ENCODE results near the gene SHISA9. TPM values are rescaled to one million over a fixed set of nuclear protein-coding genes. Genes with fewer than 3 reads are reported as not detected.

SHISA9 gene
- total RNA-seq, 1 experiment from 2014 or later, result 0.29 TPM

- no TSS peak for BruUV-seq (replicated peaks)
- H3K27ac Mint-ChIP-seq (ENCODE audit: unreplicated experiment), result no peak overlapping the region
- ChIA-PET CTCF (no interaction called here), POLR2A (no interaction called here)
- no peaks in the 10 kb centered on the region for H3K9me3 Mint-ChIP-seq (ENCODE audit: unreplicated experiment)
- H3K27me3 ChIP-seq (replicated peaks; ENCODE audit: control insufficient read depth, insufficient read depth, low read length), result no peaks in the 10 kb centered on the region
- no peaks in the 10 kb centered on the region for H3K36me3 Mint-ChIP-seq (ENCODE audit: insufficient read depth, unreplicated experiment)
- H3K4me1 Mint-ChIP-seq (ENCODE audit: low read depth, unreplicated experiment), result no peaks in the 10 kb centered on the region
- no peaks in the 10 kb centered on the region for H3K9me3 ChIP-seq
- H3K27me3 Mint-ChIP-seq (ENCODE audit: insufficient read depth, unreplicated experiment), result peaks cover 8% of the 10 kb centered on the region
- TF ChIP-seq CTCF (IDR thresholded peaks at IDR 0.05; ENCODE audit: insufficient read depth in 1 of 2, low read depth in 1 of 2, low read length in 1 of 2, severe bottlenecking in 1 of 2, unreplicated experiment in 1 of 2), result no peak
- H3K4me3 ChIP-seq (ENCODE audit: low read depth, low read length), result no peak overlapping the region
- H3K36me3 ChIP-seq (ENCODE audit: control insufficient read depth, insufficient read depth, low read length), result no peaks in the 10 kb centered on the region
- intact Hi-C loops (cut with micrococcal nuclease; ENCODE audit: unreplicated experiment), result no loop called here
- H3K4me3 Mint-ChIP-seq (ENCODE audit: unreplicated experiment), result no peak overlapping the region
- no peaks in the 10 kb centered on the region for H3K4me1 ChIP-seq
- DNase-seq, result no peak
These were observed 29.6 kb upstream of the SHISA9 start for GRCh38 chr16:12871784-12872183.

- no peaks in the 10 kb centered on the region for H3K9me3 ChIP-seq
- H3K27ac Mint-ChIP-seq (ENCODE audit: unreplicated experiment), result no peak overlapping the region
- BruUV-seq (replicated peaks), result no TSS peak
- H3K27me3 ChIP-seq (replicated peaks; ENCODE audit: control insufficient read depth, insufficient read depth, low read length), result no peaks in the 10 kb centered on the region
- no peaks in the 10 kb centered on the region for H3K4me1 ChIP-seq
- intact Hi-C loops (cut with micrococcal nuclease; ENCODE audit: unreplicated experiment), result no loop called here
- H3K4me3 Mint-ChIP-seq (ENCODE audit: unreplicated experiment), result no peak overlapping the region
- no peaks in the 10 kb centered on the region for H3K36me3 ChIP-seq (ENCODE audit: control insufficient read depth, insufficient read depth, low read length)
- H3K4me1 Mint-ChIP-seq (ENCODE audit: low read depth, unreplicated experiment), result no peaks in the 10 kb centered on the region
- no peak for TF ChIP-seq CTCF (IDR thresholded peaks at IDR 0.05; ENCODE audit: insufficient read depth in 1 of 2, low read depth in 1 of 2, low read length in 1 of 2, severe bottlenecking in 1 of 2, unreplicated experiment in 1 of 2)
- H3K27me3 Mint-ChIP-seq (ENCODE audit: insufficient read depth, unreplicated experiment), result peaks cover 6% of the 10 kb centered on the region
- H3K36me3 Mint-ChIP-seq (ENCODE audit: insufficient read depth, unreplicated experiment), result no peaks in the 10 kb centered on the region
- no peaks in the 10 kb centered on the region for H3K9me3 Mint-ChIP-seq (ENCODE audit: unreplicated experiment)
- CTCF ChIA-PET, result no interaction called here
- no peak for DNase-seq
- POLR2A ChIA-PET, result no interaction called here
- H3K4me3 ChIP-seq (ENCODE audit: low read depth, low read length), result no peak overlapping the region
These were observed 27.2 kb upstream of the SHISA9 start for GRCh38 chr16:12874186-12874585.

GRCh38 chr16:12876778-12877177, 24.6 kb upstream of the SHISA9 start:
- peaks cover 3% of the 10 kb centered on the region for H3K27me3 Mint-ChIP-seq (ENCODE audit: insufficient read depth, unreplicated experiment)
- Histone ChIP-seq H3K9me3 (no peaks in the 10 kb centered on the region), H3K36me3 (ENCODE audit: control insufficient read depth, insufficient read depth, low read length) (no peaks in the 10 kb centered on the region), H3K27me3 (replicated peaks; ENCODE audit: control insufficient read depth, insufficient read depth, low read length) (no peaks in the 10 kb centered on the region), H3K4me1 (no peaks in the 10 kb centered on the region), H3K4me3 (ENCODE audit: low read depth, low read length) (no peak overlapping the region)
- no peak for TF ChIP-seq CTCF (IDR thresholded peaks at IDR 0.05; ENCODE audit: insufficient read depth in 1 of 2, low read depth in 1 of 2, low read length in 1 of 2, severe bottlenecking in 1 of 2, unreplicated experiment in 1 of 2)
- no peaks in the 10 kb centered on the region for H3K9me3 Mint-ChIP-seq (ENCODE audit: unreplicated experiment)
- H3K4me3 Mint-ChIP-seq (ENCODE audit: unreplicated experiment), result no peak overlapping the region
- no peaks in the 10 kb centered on the region for H3K4me1 Mint-ChIP-seq (ENCODE audit: low read depth, unreplicated experiment)
- ChIA-PET CTCF (no interaction called here), POLR2A (no interaction called here)
- H3K36me3 Mint-ChIP-seq (ENCODE audit: insufficient read depth, unreplicated experiment), result no peaks in the 10 kb centered on the region
- no peak for DNase-seq
- no TSS peak for BruUV-seq (replicated peaks)
- no peak overlapping the region for H3K27ac Mint-ChIP-seq (ENCODE audit: unreplicated experiment)
- intact Hi-C loops (cut with micrococcal nuclease; ENCODE audit: unreplicated experiment), result no loop called here
